Motor neuron (in vitro differentiated cells): ENCODE data around the gene ZZZ3. TPM values are rescaled to one million over a fixed set of nuclear protein-coding genes. Genes with fewer than 3 reads are reported as not detected.
"Not testable (repeated sequence)": the region's sequence is repeated elsewhere in the genome, so short reads cannot be mapped to it uniquely, and the experiment has no call there.

ENCODE experiments used
- ATAC-seq, 8 experiments: fragments of 200-7000 bp; cut with Tn5 transposase; replicated peaks in 6 of 8; 2 replicates each; pipeline ENCODE4 v1.8.0; 2021; ENCODE audit warnings: mild to moderate bottlenecking in 8 of 8, moderate library complexity in 8 of 8
- H3K27ac ChIP-seq, 2 donors: fragments of 250-450 bp; sonication (Bioruptor Pico); 2 replicates each; pipeline ENCODE4 v1.9.0; 2021; ENCODE audit warnings: antibody characterized with exemption in 2 of 2, mild to moderate bottlenecking in 2 of 2, moderate library complexity in 1 of 2
- H3K4me1 ChIP-seq, 2 donors: fragments of 250-450 bp; sonication (Bioruptor Pico); replicated peaks in 1 of 2; 2 replicates each; pipeline ENCODE4 v1.6.1; 2021; ENCODE audit warnings: antibody characterized with exemption in 2 of 2, mild to moderate bottlenecking in 2 of 2, moderate library complexity in 1 of 2
- H3K4me3 ChIP-seq, 5 donors: fragments of 250-450 bp; sonication (Bioruptor Pico); 2 replicates each; pipeline ENCODE4 v1.9.0; 2021; ENCODE audit warnings: antibody characterized with exemption in 5 of 5, mild to moderate bottlenecking in 5 of 5, moderate library complexity in 4 of 5
- WGBS, 10 experiments: fragments of 450-650 bp; shearing (Covaris generic); methylation state at CpG; one replicate each; pipeline ENCODE4 v1.0.0; 2022; 5-methylcytosine and 5-hydroxymethylcytosine counted together
- in situ Hi-C, 9 experiments: fragments of 400-800 bp; cut with MboI; loops; one replicate each; pipeline ENCODE4 v1.15.0; 2021; ENCODE audit warnings: low sequenced_read_pairs in 9 of 9, low pct_unique_long_range_greater_than_20kb in 2 of 9; ENCODE audit not compliant: unreplicated experiment in 9 of 9
- total RNA-seq, 8 experiments: library from RNA; unstranded; fragments of 300-600 nt; gene quantifications; 2 replicates each; pipeline versions ENCODE4 v1.2.3 to v1.2.4, GENCODE V29; 2022

Gene ZZZ3
- total RNA-seq, 8 experiments from 2014 or later: 43.0 to 81.7 (median 68.1) TPM

- peak; percentile 73 to 87 (median 83) for ATAC-seq
- Histone ChIP-seq H3K27ac (peak overlapping the region; percentile 96 to 98), H3K4me3 (peak overlapping the region; percentile 64 to 90 (median 67)), H3K4me1 (peaks cover 9 to 18% of the 10 kb centered on the region in 2 donors)
- 0 to 6% (median 2%) methylated on average over 2 to 30 of the region's 72 CpGs; no CpG with 5 or more reads in 1 of the 10 experiments for WGBS, 10 experiments
- in situ Hi-C loops: no loop called here
Measured at GRCh38 chr1:77683160-77684148, 996 bp upstream of the ZZZ3 start.

GRCh38 chr1:77680173-77680572, 2.3 kb downstream of the ZZZ3 start:
- in situ Hi-C loops: no loop called here
- ATAC-seq: no peak

DNA sequence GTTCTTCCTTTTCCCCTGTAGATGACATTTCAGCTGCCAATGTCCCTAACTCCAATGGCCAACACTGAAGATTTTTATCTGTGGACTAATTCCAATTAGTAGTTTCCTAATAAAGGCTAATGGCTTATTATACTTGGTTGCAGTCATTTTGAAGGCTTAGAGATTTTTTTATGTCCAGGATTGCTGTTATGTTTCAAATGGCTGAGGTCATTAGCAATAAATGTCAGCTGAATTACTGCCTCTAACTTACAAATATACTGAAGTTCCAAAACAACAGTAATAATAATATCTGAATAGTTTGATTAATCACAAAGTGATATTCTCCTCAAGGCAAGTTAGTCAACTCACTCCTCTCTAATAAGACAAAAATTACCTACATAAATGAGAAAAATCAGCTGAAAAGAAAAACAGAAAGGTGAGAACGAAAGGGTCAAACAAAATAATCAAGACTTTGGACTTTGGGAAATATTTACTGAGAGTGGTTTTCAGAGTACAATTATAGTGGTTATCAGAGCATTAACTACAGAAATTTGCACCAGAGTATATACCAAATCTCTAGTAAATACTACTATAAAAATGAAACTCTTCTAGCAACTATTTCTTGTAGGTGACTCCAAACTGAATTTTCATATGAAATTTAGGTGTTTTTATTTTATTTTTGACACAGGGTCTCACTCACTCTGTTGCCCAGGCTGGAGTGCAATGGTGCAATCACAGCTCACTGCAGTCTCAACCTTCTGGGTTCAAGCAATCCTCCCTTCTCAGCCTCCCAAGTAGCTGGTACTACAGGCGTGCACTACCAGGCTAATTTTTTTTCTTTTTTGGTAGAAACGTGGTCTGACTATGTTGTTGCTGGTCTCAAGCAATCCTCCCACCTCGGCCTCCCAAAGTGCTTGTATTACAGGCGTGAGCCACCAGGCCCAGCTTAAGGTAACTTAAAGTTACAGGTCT, 3.5 kb downstream of the ZZZ3 start:
- peaks cover 4 to 10% of the 10 kb centered on the region in 2 donors for H3K4me1 ChIP-seq
- 75 to 100% (median 91%) methylated on average over 1 to 5 of the region's 5 CpGs; no CpG with 5 or more reads in 1 of the 10 experiments for WGBS, 10 experiments
- in situ Hi-C loops: no loop called here
- no peak for ATAC-seq
- no peak overlapping the region for H3K27ac ChIP-seq
- H3K4me3 ChIP-seq: no peak overlapping the region

More at GRCh38 chr1:77680173-77680572, 2.3 kb downstream of the ZZZ3 start:
- Histone ChIP-seq H3K4me3 (no peak overlapping the region), H3K27ac (no peak overlapping the region), H3K4me1 (peaks cover 9 to 18% of the 10 kb centered on the region in 2 donors)
- WGBS, 10 experiments: 11 to 100% (median 87%) methylated on average over 1 to 2 of the region's 2 CpGs

DNA sequence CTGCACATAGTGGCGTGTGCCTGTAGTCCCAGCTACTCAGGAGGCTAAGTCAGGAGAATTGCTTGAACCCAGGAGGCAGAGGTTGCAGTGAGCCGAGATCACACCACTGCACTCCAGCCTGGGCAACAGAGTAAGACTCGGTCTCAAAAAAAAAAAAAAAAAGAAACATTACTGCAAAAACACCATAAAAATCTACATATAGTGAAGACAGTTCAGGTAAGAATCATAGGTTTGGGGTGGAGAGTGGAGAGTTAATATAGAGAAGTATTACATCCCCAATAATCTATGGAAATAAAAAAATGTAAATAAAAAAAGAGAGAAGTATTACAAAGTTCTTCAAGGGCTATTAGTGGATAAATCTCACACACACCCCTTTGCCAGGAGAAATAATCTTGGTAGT, 7.7 kb downstream of the ZZZ3 start:
- H3K4me3 ChIP-seq, H3K4me1 ChIP-seq, in situ Hi-C loops, ATAC-seq, H3K27ac ChIP-seq: not testable (repeated sequence)
- WGBS, 10 experiments: 71 to 100% (median 89%) methylated on average over 1 to 3 of the region's 3 CpGs; no CpG with 5 or more reads in 1 of the 10 experiments

DNA sequence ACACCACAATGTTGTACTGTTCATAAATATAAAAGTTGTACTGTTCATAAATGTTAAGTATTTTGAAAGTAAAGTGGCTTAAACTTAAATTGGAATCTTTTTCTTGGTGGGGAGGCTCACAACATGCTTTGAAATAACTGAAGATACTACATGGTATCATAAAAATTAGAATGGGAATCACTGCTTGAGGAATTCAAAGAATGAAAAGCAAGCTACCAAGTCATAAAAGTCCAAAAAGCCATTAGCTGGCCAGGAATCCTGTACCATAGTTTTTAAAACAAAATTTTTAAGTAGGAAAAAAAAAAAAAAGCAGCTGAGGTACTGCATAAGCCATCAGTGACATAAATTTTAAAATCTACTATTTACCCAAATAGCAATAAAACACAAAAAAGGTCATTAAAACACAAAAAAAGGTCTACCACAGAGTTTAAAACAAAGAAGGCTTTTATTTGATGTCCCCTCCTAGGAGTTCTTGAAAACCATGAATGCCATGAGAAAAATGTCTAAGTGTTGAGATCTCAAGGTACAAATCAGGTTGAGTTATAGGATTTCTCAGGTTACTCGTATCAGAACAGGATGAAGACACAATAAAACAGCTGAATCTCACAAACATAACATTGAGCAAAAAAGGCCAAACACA, 8.6 kb downstream of the ZZZ3 start:
- no peak overlapping the region for H3K27ac ChIP-seq
- H3K4me1 ChIP-seq: no peaks in the 10 kb centered on the region
- ATAC-seq: no peak
- WGBS, 10 experiments: 80 to 100% (median 100%) methylated on average over 1 of the region's 1 CpG
- no peak overlapping the region for H3K4me3 ChIP-seq
- in situ Hi-C loops: no loop called here

GRCh38 chr1:77673030-77673429, 9.4 kb downstream of the ZZZ3 start:
- H3K4me3 ChIP-seq: no peak overlapping the region
- no peak for ATAC-seq
- in situ Hi-C loops: no loop called here
- 83 to 100% (median 94%) methylated on average over 1 to 6 of the region's 6 CpGs; no CpG with 5 or more reads in 1 of the 10 experiments for WGBS, 10 experiments
- H3K27ac ChIP-seq: no peak overlapping the region
- no peaks in the 10 kb centered on the region for H3K4me1 ChIP-seq

DNA sequence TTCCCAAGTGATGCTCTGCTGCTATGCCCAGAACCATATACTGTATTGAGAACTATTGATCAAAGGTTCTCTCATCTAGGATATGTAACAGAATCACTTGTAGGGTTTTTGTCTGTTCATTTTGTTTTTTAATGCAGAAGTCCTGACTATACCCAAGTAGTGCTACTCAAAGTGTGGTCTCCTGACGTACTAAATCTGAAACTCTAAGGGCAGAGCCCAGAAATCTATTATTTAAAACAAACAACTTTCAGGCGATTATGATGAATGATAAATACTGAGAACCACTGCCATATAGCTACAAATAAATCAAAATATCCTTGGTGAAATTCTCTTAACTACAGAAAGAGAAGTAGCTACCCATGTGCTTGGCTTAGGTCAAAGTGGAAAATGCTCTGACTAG, 10.1 kb downstream of the ZZZ3 start:
- H3K27ac ChIP-seq: no peak overlapping the region
- H3K4me1 ChIP-seq: no peaks in the 10 kb centered on the region
- 78 to 100% (median 89%) methylated on average over 1 to 2 of the region's 2 CpGs; no CpG with 5 or more reads in 2 of the 10 experiments for WGBS, 10 experiments
- in situ Hi-C loops: no loop called here
- ATAC-seq: no peak
- no peak overlapping the region for H3K4me3 ChIP-seq

DNA sequence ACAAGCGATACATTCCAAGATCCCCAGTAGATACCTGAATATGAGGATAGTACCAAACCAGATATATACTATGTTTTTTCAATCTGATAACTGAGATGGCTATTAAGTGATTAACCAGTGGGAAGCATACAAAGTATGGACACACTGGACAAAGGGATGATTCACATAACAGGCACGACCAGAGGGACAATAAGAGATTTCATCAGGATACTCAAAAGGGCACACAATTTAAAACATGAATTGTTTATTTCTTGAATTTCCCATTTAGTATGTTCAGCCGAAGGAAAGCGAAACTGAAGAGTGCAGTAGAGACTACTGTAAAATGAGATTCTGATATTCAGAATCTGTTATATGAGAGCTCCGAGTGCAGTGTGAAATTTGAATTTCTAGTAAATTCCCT, 10.6 kb downstream of the ZZZ3 start:
- Histone ChIP-seq H3K27ac (no peak overlapping the region), H3K4me3 (no peak overlapping the region), H3K4me1 (no peaks in the 10 kb centered on the region)
- ATAC-seq: peak in 2 of 8 experiments; percentile 24 to 32
- WGBS, 10 experiments: 74 to 100% (median 91%) methylated on average over 1 to 5 of the region's 5 CpGs; no CpG with 5 or more reads in 1 of the 10 experiments
- in situ Hi-C loops: no loop called here

GRCh38 chr1:77670330-77670729, 12.1 kb downstream of the ZZZ3 start:
- Histone ChIP-seq H3K4me1 (no peaks in the 10 kb centered on the region), H3K27ac (no peak overlapping the region), H3K4me3 (no peak overlapping the region)
- in situ Hi-C loops: no loop called here
- no peak for ATAC-seq
- WGBS, 10 experiments: 80 to 100% (median 92%) methylated on average over 2 to 7 of the region's 7 CpGs; no CpG with 5 or more reads in 2 of the 10 experiments

GRCh38 chr1:77668924-77669449, 13.5 kb downstream of the ZZZ3 start:
- ATAC-seq: no peak
- in situ Hi-C loops: no loop called here
- H3K4me1 ChIP-seq: no peaks in the 10 kb centered on the region
- no peak overlapping the region for H3K4me3 ChIP-seq
- 0 to 100% (median 93%) methylated on average over 1 of the region's 1 CpG; no CpG with 5 or more reads in 3 of the 10 experiments for WGBS, 10 experiments
- H3K27ac ChIP-seq: no peak overlapping the region

DNA sequence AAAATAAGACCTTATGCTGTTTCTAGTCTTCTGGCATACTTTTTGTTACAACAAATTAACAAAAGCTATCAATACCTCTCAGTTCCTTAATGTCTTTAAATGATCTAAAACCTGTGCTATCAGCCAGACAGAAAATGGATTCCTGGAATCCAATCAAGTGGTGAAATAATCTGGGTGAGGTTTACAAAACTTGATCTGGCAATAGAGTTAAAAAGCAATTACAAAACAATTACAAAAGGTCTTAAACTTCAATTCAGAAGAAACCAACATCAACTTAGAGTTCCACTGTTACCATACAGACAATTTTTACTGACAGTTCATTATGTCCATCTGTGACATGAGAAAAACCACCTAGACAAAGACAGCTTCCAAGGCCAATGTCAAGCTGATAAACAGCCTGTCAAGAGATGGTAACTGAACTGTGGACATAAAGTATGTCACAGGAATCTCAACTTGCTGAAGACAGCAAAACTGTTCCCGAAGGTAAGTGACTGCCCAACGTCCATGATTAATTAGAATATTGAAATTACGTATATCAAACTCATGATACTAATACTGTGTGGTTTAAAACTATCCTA, 17.4 kb downstream of the ZZZ3 start:
- no peak for ATAC-seq
- Histone ChIP-seq H3K27ac (no peak overlapping the region), H3K4me1 (no peaks in the 10 kb centered on the region), H3K4me3 (no peak overlapping the region)
- in situ Hi-C loops: no loop called here
- 68 to 100% (median 89%) methylated on average over 1 to 3 of the region's 3 CpGs; no CpG with 5 or more reads in 1 of the 10 experiments for WGBS, 10 experiments

- ATAC-seq: no peak
Measured at GRCh38 chr1:77661696-77662095, 20.8 kb downstream of the ZZZ3 start.

More at GRCh38 chr1:77661696-77662095, 20.8 kb downstream of the ZZZ3 start:
- WGBS, 10 experiments: 0 to 100% (median 90%) methylated on average over 1 to 4 of the region's 4 CpGs; no CpG with 5 or more reads in 3 of the 10 experiments
- in situ Hi-C loops: no loop called here
- Histone ChIP-seq H3K4me3 (no peak overlapping the region), H3K4me1 (no peaks in the 10 kb centered on the region), H3K27ac (no peak overlapping the region)
